ENCODE data around the gene BCLAF3. TPM values are rescaled to one million over a fixed set of nuclear protein-coding genes. Genes with fewer than 3 reads are reported as not detected.

Gene BCLAF3
- total and polyA plus RNA-seq, 2 experiments from 2014 or later: 3.5 to 5.5 TPM

GRCh38 chrX:20028588-20028987 is 37.7 kb upstream of the BCLAF3 start:
- no peak for TF ChIP-seq CTCF (IDR thresholded peaks at IDR 0.05; ENCODE audit: low read depth, low read length)
- Histone ChIP-seq H3K4me3 (no peak overlapping the region), H3K27ac (no peak overlapping the region), H3K9me3 (ENCODE audit: low read depth) (no peaks in the 10 kb centered on the region), H3K4me1 (ENCODE audit: low read depth) (no peaks in the 10 kb centered on the region), H3K36me3 (no peaks in the 10 kb centered on the region), H3K27me3 (no peaks in the 10 kb centered on the region)
- DNase-seq (ENCODE audit: low read depth in 1 of 2, low spot score in 1 of 2): no peak

GRCh38 chrX:20026278-20026677 is 35.4 kb upstream of the BCLAF3 start:
- Histone ChIP-seq H3K4me1 (ENCODE audit: low read depth) (no peaks in the 10 kb centered on the region), H3K27ac (no peak overlapping the region), H3K36me3 (no peaks in the 10 kb centered on the region), H3K4me3 (no peak overlapping the region), H3K27me3 (no peaks in the 10 kb centered on the region), H3K9me3 (ENCODE audit: low read depth) (no peaks in the 10 kb centered on the region)
- peak in 1 of 2 donors; percentile 5 for DNase-seq (ENCODE audit: low read depth in 1 of 2, low spot score in 1 of 2)
- no peak for TF ChIP-seq CTCF (IDR thresholded peaks at IDR 0.05; ENCODE audit: low read depth, low read length)

GRCh38 chrX:20019672-20020365 is 29.0 kb upstream of the BCLAF3 start:
- no peaks in the 10 kb centered on the region for H3K27me3 ChIP-seq
- no peaks in the 10 kb centered on the region for H3K4me1 ChIP-seq (ENCODE audit: low read depth)
- no peaks in the 10 kb centered on the region for H3K36me3 ChIP-seq
- H3K27ac ChIP-seq: no peak overlapping the region
- DNase-seq (ENCODE audit: low read depth in 1 of 2, low spot score in 1 of 2): no peak
- no peaks in the 10 kb centered on the region for H3K9me3 ChIP-seq (ENCODE audit: low read depth)
- no peak overlapping the region for H3K4me3 ChIP-seq
- TF ChIP-seq CTCF (IDR thresholded peaks at IDR 0.05; ENCODE audit: low read depth, low read length): no peak

- no peaks in the 10 kb centered on the region for H3K27me3 ChIP-seq
Observed at GRCh38 chrX:20016616-20016945, 25.7 kb upstream of the BCLAF3 start.

GRCh38 chrX:20015945-20016615 is 25.2 kb upstream of the BCLAF3 start:
- no peaks in the 10 kb centered on the region for H3K4me1 ChIP-seq (ENCODE audit: low read depth)
- no peaks in the 10 kb centered on the region for H3K36me3 ChIP-seq
- H3K4me3 ChIP-seq: no peak overlapping the region
- peak in 1 of 2 donors; percentile 4 for DNase-seq (ENCODE audit: low read depth in 1 of 2, low spot score in 1 of 2)
- no peaks in the 10 kb centered on the region for H3K9me3 ChIP-seq (ENCODE audit: low read depth)
- no peak for TF ChIP-seq CTCF (IDR thresholded peaks at IDR 0.05; ENCODE audit: low read depth, low read length)
- no peaks in the 10 kb centered on the region for H3K27me3 ChIP-seq
- H3K27ac ChIP-seq: no peak overlapping the region

More at GRCh38 chrX:20016616-20016945, 25.7 kb upstream of the BCLAF3 start:
- H3K9me3 ChIP-seq (ENCODE audit: low read depth): no peaks in the 10 kb centered on the region
- H3K4me1 ChIP-seq (ENCODE audit: low read depth): no peaks in the 10 kb centered on the region
- H3K27ac ChIP-seq: no peak overlapping the region
- DNase-seq (ENCODE audit: low read depth in 1 of 2, low spot score in 1 of 2): no peak
- no peak for TF ChIP-seq CTCF (IDR thresholded peaks at IDR 0.05; ENCODE audit: low read depth, low read length)
- no peaks in the 10 kb centered on the region for H3K36me3 ChIP-seq
- H3K4me3 ChIP-seq: no peak overlapping the region
